SU-DHL-6 (cell line): ENCODE data around the gene HTR2C.

Experiments
- H2AFZ ChIP-seq: fragments of 200-600 bp; sonication (generic); 2 replicates; pipeline ENCODE4 v1.6.1; 2014; ENCODE audit warnings: low read depth, mild to moderate bottlenecking, moderate library complexity, mixed read lengths, antibody characterized with exemption, low read length; ENCODE audit not compliant: severe bottlenecking
- H3F3A ChIP-seq: fragments of 200-600 bp; shearing (Covaris generic); 2 replicates; pipeline ENCODE4 v1.6.0; 2016; ENCODE audit warnings: antibody characterized with exemption, mild to moderate bottlenecking; ENCODE audit not compliant: insufficient read depth
- H3K27ac ChIP-seq: fragments of 200-600 bp; sonication (generic); 2 replicates; pipeline ENCODE4 v1.5.1; 2016; ENCODE audit warnings: low read depth, mild to moderate bottlenecking, low read length, moderate library complexity, mixed read lengths
- H3K27me3 ChIP-seq: fragments of 200-600 bp; sonication (generic), shearing (Covaris generic); 2 replicates; pipeline ENCODE4 v1.6.0; 2014; ENCODE audit warnings: mild to moderate bottlenecking, low read length
- H3K36me3 ChIP-seq: fragments of 200-600 bp; sonication (generic); 2 replicates; pipeline ENCODE4 v1.6.1; 2014; ENCODE audit warnings: mild to moderate bottlenecking, low read length, mixed read lengths
- H3K4me2 ChIP-seq: fragments of 300-600, 200-600 bp; shearing (Covaris generic), sonication (generic); 2 replicates; pipeline ENCODE4 v1.6.0; 2014; ENCODE audit warnings: low read length, low read depth, mild to moderate bottlenecking; ENCODE audit not compliant: poor library complexity, severe bottlenecking
- H3K4me3 ChIP-seq: fragments of 200-600 bp; sonication (generic); 2 replicates; pipeline ENCODE4 v1.5.1; 2014; ENCODE audit warnings: antibody characterized with exemption, low read length, mild to moderate bottlenecking, mixed read lengths; ENCODE audit not compliant: insufficient read depth, poor library complexity, severe bottlenecking
- H3K79me2 ChIP-seq: fragments of 200-600 bp; sonication (generic); 2 replicates; pipeline ENCODE4 v1.6.1; 2014; ENCODE audit warnings: mild to moderate bottlenecking, low read length, moderate library complexity; ENCODE audit not compliant: insufficient read depth
- H3K9ac ChIP-seq: fragments of 200-600 bp; sonication (generic); 2 replicates; pipeline ENCODE4 v1.7.0; 2014; ENCODE audit warnings: mild to moderate bottlenecking, low read length
- H3K9me2 ChIP-seq: fragments of 200-600 bp; sonication (generic); replicated peaks from 2 replicates; pipeline ENCODE4 v1.6.1; 2014; ENCODE audit warnings: low read length; ENCODE audit not compliant: insufficient read depth
- H3K9me3 ChIP-seq: fragments of 200-600 bp; sonication (generic); 2 replicates; pipeline ENCODE4 v1.6.1; 2014; ENCODE audit warnings: low read length, mixed read lengths; ENCODE audit not compliant: insufficient read depth
- H4K20me1 ChIP-seq: fragments of 200-600 bp; sonication (generic); 2 replicates; pipeline ENCODE4 v1.6.1; 2014; ENCODE audit warnings: low read depth, mild to moderate bottlenecking, antibody characterized with exemption, low read length, moderate library complexity, mixed read lengths
- CTCF ChIP-seq: fragments of 200-600 bp; sonication (generic); IDR thresholded peaks from one replicate; pipeline ENCODE4 v1.5.1; 2017; ENCODE audit warnings: antibody characterized with exemption, mild to moderate bottlenecking, low read length, moderate library complexity; ENCODE audit not compliant: insufficient read depth, poor library complexity, severe bottlenecking
- EZH2phosphoT487 ChIP-seq: fragments of 200-600 bp; sonication (generic), shearing (Covaris generic); conservative IDR thresholded peaks from 2 replicates; pipeline ENCODE4 v1.6.1; 2018; ENCODE audit warnings: mild to moderate bottlenecking, antibody characterized with exemption, low read length, moderate library complexity, mixed read lengths

Gene HTR2C

DNA sequence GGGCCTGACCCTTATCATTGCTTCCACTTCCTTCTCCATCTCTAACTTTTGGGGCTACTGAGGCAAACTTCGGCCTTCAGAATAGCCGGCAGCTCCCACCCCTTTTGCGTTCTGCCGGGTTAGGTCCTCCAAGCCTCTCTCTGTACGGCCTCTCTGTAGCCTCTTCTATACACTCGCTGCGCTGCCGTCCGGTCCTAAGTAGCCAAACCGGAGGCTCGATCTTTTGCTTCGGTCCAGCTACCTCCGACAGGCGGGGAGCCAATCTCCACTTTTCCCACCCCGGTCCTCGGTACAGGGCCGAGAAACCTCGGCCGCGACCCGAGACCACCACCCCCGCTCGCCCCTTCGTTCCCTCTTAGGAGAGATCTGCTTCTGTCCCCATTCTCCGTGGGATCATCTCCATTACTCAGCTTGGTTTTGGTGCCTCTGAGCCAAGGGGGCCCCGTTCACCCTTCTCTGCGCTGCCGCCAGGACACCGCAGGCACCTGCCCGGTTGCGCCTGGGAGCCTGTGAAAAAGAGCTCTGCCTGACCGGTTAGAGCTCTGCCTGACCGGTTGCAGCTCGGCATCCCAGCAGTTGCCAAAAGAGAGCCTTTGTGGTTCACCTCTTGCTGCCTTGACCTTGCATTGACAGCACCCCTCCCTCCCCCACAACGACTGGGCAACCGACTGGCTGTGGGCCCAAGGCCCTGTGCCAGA is 1.0 kb upstream of the HTR2C start:
- no peak overlapping the region for H3K4me3 ChIP-seq
- no peaks in the 10 kb centered on the region for H3K27me3 ChIP-seq
- H3F3A ChIP-seq = no peaks in the 10 kb centered on the region

DNA sequence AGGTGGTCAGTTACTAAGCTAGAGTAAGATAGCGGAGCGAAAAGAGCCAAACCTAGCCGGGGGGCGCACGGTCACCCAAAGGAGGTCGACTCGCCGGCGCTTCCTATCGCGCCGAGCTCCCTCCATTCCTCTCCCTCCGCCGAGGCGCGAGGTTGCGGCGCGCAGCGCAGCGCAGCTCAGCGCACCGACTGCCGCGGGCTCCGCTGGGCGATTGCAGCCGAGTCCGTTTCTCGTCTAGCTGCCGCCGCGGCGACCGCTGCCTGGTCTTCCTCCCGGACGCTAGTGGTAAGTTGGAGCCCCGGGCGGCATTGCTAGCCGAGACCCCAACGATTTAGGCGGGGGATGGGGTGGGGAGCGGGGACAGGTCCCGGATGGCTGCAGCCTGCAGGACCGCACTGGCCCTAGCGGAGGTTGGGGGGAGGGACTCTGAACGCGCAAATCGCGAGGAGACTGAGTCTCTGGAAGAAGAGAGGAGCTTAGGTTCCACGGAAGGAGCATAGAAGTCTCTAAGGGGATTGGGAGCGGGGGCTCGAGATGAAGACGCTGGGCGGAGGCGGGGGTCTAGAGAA is 573 bp downstream of the HTR2C start:
- Histone ChIP-seq H3K27me3 (no peaks in the 10 kb centered on the region), H3K9me2 (no peaks in the 10 kb centered on the region), H3F3A (no peaks in the 10 kb centered on the region), H3K36me3 (no peaks in the 10 kb centered on the region), H3K79me2 (no peaks in the 10 kb centered on the region), H3K4me2 (no peak overlapping the region), H3K27ac (no peak overlapping the region), H3K9me3 (no peaks in the 10 kb centered on the region), H2AFZ (no peak overlapping the region), H3K4me3 (no peak overlapping the region), H3K9ac (no peak overlapping the region), H4K20me1 (no peaks in the 10 kb centered on the region)
- TF ChIP-seq EZH2phosphoT487 (no peak), CTCF (no peak)

More for the DNA sequence above, 1.0 kb upstream of the HTR2C start:
- Histone ChIP-seq H4K20me1 (no peaks in the 10 kb centered on the region), H3K36me3 (no peaks in the 10 kb centered on the region), H3K27ac (no peak overlapping the region), H3K9ac (no peak overlapping the region), H3K4me2 (no peak overlapping the region), H3K9me2 (no peaks in the 10 kb centered on the region), H2AFZ (no peak overlapping the region), H3K79me2 (no peaks in the 10 kb centered on the region), H3K9me3 (no peaks in the 10 kb centered on the region)
- TF ChIP-seq EZH2phosphoT487 (no peak), CTCF (no peak)

GRCh38 chrX:114584983-114585842 is 1.3 kb downstream of the HTR2C start:
- H3K27ac ChIP-seq = no peak overlapping the region
- no peaks in the 10 kb centered on the region for H3K9me3 ChIP-seq
- H3K9me2 ChIP-seq = no peaks in the 10 kb centered on the region
- no peak overlapping the region for H3K9ac ChIP-seq
- no peaks in the 10 kb centered on the region for H3F3A ChIP-seq
- no peaks in the 10 kb centered on the region for H4K20me1 ChIP-seq
- H3K79me2 ChIP-seq = no peaks in the 10 kb centered on the region
- no peak overlapping the region for H3K4me2 ChIP-seq
- H3K4me3 ChIP-seq = no peak overlapping the region
- H3K27me3 ChIP-seq = no peaks in the 10 kb centered on the region
- H3K36me3 ChIP-seq = no peaks in the 10 kb centered on the region
- no peak for TF ChIP-seq CTCF
- TF ChIP-seq EZH2phosphoT487 = no peak
- no peak overlapping the region for H2AFZ ChIP-seq
